Upper lobe of left lung (tissue), 6 donors: ENCODE measurements around the gene U2AF2. TPM values are rescaled to one million over a fixed set of nuclear protein-coding genes. Genes with fewer than 3 reads are reported as not detected.

Experiments used
- ATAC-seq, 2 donors: fragments of 200-7000 bp; cut with Tn5 transposase; one replicate each; pipeline ENCODE4 v1.9.1; 2022; ENCODE audit warnings: mild to moderate bottlenecking in 2 of 2, moderate library complexity in 2 of 2; ENCODE audit not compliant: low FRiP score in 2 of 2
- DNase-seq, 2 donors: peaks; one replicate each; pipeline ENCODE4 v3.0.0-alpha.2; 2019 to 2020
- H3K27ac ChIP-seq, 4 donors: fragments of 200-600 bp; sonication (generic); one replicate each; pipeline ENCODE4 v1.5.1; 2016 to 2019
- H3K27me3 ChIP-seq, 4 donors: fragments of 200-600 bp; sonication (generic); one replicate each; pipeline ENCODE4 v1.5.1; 2017 to 2019
- H3K36me3 ChIP-seq, 4 donors: fragments of 200-600 bp; sonication (generic); one replicate each; pipeline ENCODE4 v1.5.1; 2016 to 2019
- H3K4me1 ChIP-seq, 4 donors: fragments of 200-600 bp; sonication (generic); one replicate each; pipeline ENCODE4 v1.5.1; 2018 to 2019
- H3K4me3 ChIP-seq, 4 donors: fragments of 200-600 bp; sonication (generic); one replicate each; pipeline ENCODE4 v1.5.1; 2017 to 2019; ENCODE audit warnings: mild to moderate bottlenecking in 2 of 4, moderate library complexity in 1 of 4
- H3K9me3 ChIP-seq, 4 donors: fragments of 200-600 bp; sonication (generic); one replicate each; pipeline ENCODE4 v1.5.1; 2018 to 2019
- CTCF ChIP-seq, 6 experiments: fragments of 450-650 bp in 4 of 6; fragments of 200-600 bp in 2 of 6; sonication (generic) in 2 of 6; IDR thresholded peaks; one replicate each; pipeline ENCODE4 v1.5.1; 2016 to 2019; ENCODE audit warnings: antibody characterized with exemption in 6 of 6
- EP300 ChIP-seq, 4 donors: sonication (generic); formaldehyde crosslinking; IDR thresholded peaks; one replicate each; pipeline ENCODE4 v1.5.1; 2017; ENCODE audit warnings: antibody characterized with exemption in 4 of 4, control low read depth in 2 of 4
- POLR2A ChIP-seq, 4 donors: fragments of 450-650 bp; IDR thresholded peaks; one replicate each; pipeline ENCODE4 v1.5.1; 2016 to 2017; ENCODE audit warnings: antibody characterized with exemption in 4 of 4, mild to moderate bottlenecking in 2 of 4
- POLR2AphosphoS5 ChIP-seq, 2 donors: sonication (generic); formaldehyde crosslinking; IDR thresholded peaks; one replicate each; pipeline ENCODE4 v1.5.1; 2017; ENCODE audit warnings: antibody characterized with exemption in 2 of 2
- WGBS, 2 donors: methylation state at CpG; one replicate each; pipeline ENCODE4 v1.1.5; 2017 to 2018; 5-methylcytosine and 5-hydroxymethylcytosine counted together
- total RNA-seq, 6 donors: library from RNA; depleted of rRNA in 4 of 6; stranded (reverse); fragments of >200 nt in 4 of 6; gene quantifications; one replicate each; pipeline versions ENCODE4 v1.1.0 to v1.2.1, GENCODE V29; 2016 to 2021
- donor health status: DM: no; HTN: no; CAD: no; lungs with moderate emphysema.
- donor health status: DM: no; HTN: yes; CAD: no; lungs with severe emphysema.

The U2AF2 gene
- total RNA-seq, 6 donors from 2014 or later: 57.7 to 294 (median 157) TPM

GRCh38 chr19:55696301-55697068, 41.6 kb downstream of the U2AF2 start:
- ATAC-seq (no peak), DNase-seq (no peak)
- WGBS, 2 donors: 94 to 98% methylated on average over 7 to 20 of the region's 20 CpGs
- H3K27ac ChIP-seq: no peak overlapping the region
- no peak for TF ChIP-seq POLR2A (IDR thresholded peaks at IDR 0.05)
- no peak for TF ChIP-seq EP300 (IDR thresholded peaks at IDR 0.05)
- no peak for TF ChIP-seq POLR2AphosphoS5 (IDR thresholded peaks at IDR 0.05)
- TF ChIP-seq CTCF (IDR thresholded peaks at IDR 0.05): no peak
- no peaks in the 10 kb centered on the region for H3K9me3 ChIP-seq
- H3K4me1 ChIP-seq: no peaks in the 10 kb centered on the region
- no peak overlapping the region for H3K4me3 ChIP-seq
- no peaks in the 10 kb centered on the region for H3K27me3 ChIP-seq
- H3K36me3 ChIP-seq: peaks cover 33 to 86% (median 61%) of the 10 kb centered on the region in 4 donors

GRCh38 chr19:55697069-55697440, 42.2 kb downstream of the U2AF2 start:
- Histone ChIP-seq H3K27me3 (no peaks in the 10 kb centered on the region), H3K4me3 (no peak overlapping the region), H3K36me3 (peaks cover 28 to 81% (median 55%) of the 10 kb centered on the region in 4 donors), H3K9me3 (no peaks in the 10 kb centered on the region), H3K27ac (no peak overlapping the region), H3K4me1 (no peaks in the 10 kb centered on the region)
- DNase-seq: no peak
- 90% methylated on average over 5 to 12 of the region's 12 CpGs for WGBS, 2 donors
- ATAC-seq: no peak
- no peak for TF ChIP-seq POLR2AphosphoS5 (IDR thresholded peaks at IDR 0.05)
- TF ChIP-seq CTCF (IDR thresholded peaks at IDR 0.05): no peak
- TF ChIP-seq EP300 (IDR thresholded peaks at IDR 0.05): no peak
- no peak for TF ChIP-seq POLR2A (IDR thresholded peaks at IDR 0.05)

- TF ChIP-seq POLR2AphosphoS5 (IDR thresholded peaks at IDR 0.05): no peak
- TF ChIP-seq POLR2A (IDR thresholded peaks at IDR 0.05): no peak
- no peak for TF ChIP-seq CTCF (IDR thresholded peaks at IDR 0.05)
- no peak for TF ChIP-seq EP300 (IDR thresholded peaks at IDR 0.05)
- WGBS, 2 donors: 89 to 94% methylated on average over 8 of the region's 8 CpGs
- Histone ChIP-seq H3K4me3 (no peak overlapping the region), H3K9me3 (no peaks in the 10 kb centered on the region), H3K4me1 (no peaks in the 10 kb centered on the region), H3K36me3 (peaks cover 26 to 74% (median 49%) of the 10 kb centered on the region in 4 donors), H3K27me3 (no peaks in the 10 kb centered on the region), H3K27ac (no peak overlapping the region)
- DNase-seq (no peak), ATAC-seq (no peak)
Observed at GRCh38 chr19:55697698-55698097, 42.9 kb downstream of the U2AF2 start.

- H3K27me3 ChIP-seq: no peaks in the 10 kb centered on the region
- no peak for ATAC-seq
- WGBS, 2 donors: 85 to 90% methylated on average over 11 to 17 of the region's 17 CpGs
- no peak for DNase-seq
- H3K4me1 ChIP-seq: no peaks in the 10 kb centered on the region
- peaks cover 20 to 69% (median 44%) of the 10 kb centered on the region in 4 donors for H3K36me3 ChIP-seq
- H3K27ac ChIP-seq: no peak overlapping the region
- H3K4me3 ChIP-seq: no peak overlapping the region
- H3K9me3 ChIP-seq: no peaks in the 10 kb centered on the region
- TF ChIP-seq POLR2A (IDR thresholded peaks at IDR 0.05) (no peak), EP300 (IDR thresholded peaks at IDR 0.05) (no peak), CTCF (IDR thresholded peaks at IDR 0.05) (no peak), POLR2AphosphoS5 (IDR thresholded peaks at IDR 0.05) (no peak)
Observed at GRCh38 chr19:55698256-55698655, 43.4 kb downstream of the U2AF2 start.

- no peaks in the 10 kb centered on the region for H3K27me3 ChIP-seq
- ATAC-seq (no peak), DNase-seq (no peak)
- WGBS, 2 donors: 81 to 90% methylated on average over 9 to 11 of the region's 11 CpGs
- H3K27ac ChIP-seq: no peak overlapping the region
- H3K9me3 ChIP-seq: no peaks in the 10 kb centered on the region
- TF ChIP-seq POLR2AphosphoS5 (IDR thresholded peaks at IDR 0.05) (no peak), CTCF (IDR thresholded peaks at IDR 0.05) (no peak), POLR2A (IDR thresholded peaks at IDR 0.05) (no peak), EP300 (IDR thresholded peaks at IDR 0.05) (no peak)
- H3K36me3 ChIP-seq: peaks cover 17 to 60% (median 36%) of the 10 kb centered on the region in 4 donors
- H3K4me3 ChIP-seq: no peak overlapping the region
- peaks cover 0 to 5% (median 1%) of the 10 kb centered on the region in 4 donors for H3K4me1 ChIP-seq
Observed at GRCh38 chr19:55699221-55699620, 44.4 kb downstream of the U2AF2 start.
